GM21529 (cell line): ENCODE data around the gene CACNA2D3.
"Not testable (repeated sequence)": the region's sequence is repeated elsewhere in the genome, so short reads cannot be mapped to it uniquely, and the experiment has no call there.

Experiments
- ATAC-seq: cut with Tn5 transposase; IDR thresholded peaks from one replicate; pipeline ENCODE4 v1.9.1; 2021; ENCODE audit not compliant: unreplicated experiment

The CACNA2D3 gene

DNA sequence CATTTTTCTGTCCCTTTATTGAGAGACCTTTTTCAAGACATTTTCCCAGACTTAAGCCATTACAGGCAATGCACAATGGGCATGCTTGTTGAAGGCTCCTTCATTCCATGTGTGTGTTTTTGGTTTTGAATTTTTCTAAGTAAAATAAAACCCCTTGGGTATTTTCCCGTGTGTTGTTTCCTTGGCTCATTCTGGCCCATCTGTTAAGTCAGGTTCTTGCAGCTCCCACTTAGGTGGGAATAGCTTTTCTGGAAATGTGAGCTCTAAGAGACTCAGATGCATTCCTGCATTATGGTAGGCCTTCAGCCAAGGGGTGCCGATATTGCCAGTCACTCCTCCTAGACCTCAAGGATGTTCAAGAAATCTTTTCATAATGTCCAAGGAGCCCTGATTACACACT is 314.9 kb downstream of the CACNA2D3 start:
- no peak for ATAC-seq

DNA sequence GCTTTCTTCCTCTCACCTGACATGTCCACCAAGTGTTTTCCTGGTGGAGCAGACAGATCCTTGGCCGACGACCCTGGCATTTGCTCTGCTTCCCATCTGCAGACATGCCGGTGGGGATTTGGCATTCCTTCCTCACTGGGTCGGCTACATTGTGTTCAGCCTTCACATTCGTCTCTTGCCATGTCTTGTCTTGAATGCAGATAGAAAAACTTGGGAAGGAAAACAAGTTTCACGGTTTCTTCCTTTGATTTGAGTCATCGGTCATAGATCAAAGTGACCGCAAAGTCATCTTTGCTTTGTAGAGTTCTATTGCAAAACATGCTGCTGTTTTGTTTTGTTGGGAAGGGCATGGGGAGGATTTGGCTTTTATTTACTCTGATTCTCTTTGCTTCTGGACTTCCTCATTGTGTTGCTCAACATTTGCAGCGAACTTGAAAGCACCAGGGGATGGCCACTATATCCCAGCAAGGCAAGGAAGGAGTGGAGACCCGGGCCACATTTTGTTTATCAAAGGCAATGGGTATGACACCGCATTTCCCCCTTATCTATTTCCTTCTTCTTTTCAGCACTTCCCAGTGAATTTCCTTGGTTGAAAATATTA is 321.3 kb downstream of the CACNA2D3 start:
- ATAC-seq, result no peak

DNA sequence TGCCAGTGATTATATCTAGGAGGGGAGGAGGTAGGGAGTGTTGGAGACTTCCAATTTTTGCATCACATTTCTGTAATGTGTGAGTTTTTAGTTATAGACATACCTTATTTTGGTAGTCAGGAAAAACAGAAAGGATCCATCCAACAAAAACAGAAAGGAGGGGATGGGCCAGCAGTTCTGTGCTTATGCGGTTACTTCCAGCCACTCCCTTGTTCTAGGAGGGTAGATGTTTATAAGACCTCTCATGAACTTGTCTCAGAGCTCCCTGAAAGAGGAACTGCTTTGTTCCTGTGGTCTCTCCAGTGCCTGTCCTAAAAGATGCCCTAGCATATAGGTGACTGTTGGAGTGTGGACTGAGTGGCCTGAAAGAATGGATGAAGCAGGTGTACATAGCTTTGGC is 323.3 kb downstream of the CACNA2D3 start:
- no peak for ATAC-seq

DNA sequence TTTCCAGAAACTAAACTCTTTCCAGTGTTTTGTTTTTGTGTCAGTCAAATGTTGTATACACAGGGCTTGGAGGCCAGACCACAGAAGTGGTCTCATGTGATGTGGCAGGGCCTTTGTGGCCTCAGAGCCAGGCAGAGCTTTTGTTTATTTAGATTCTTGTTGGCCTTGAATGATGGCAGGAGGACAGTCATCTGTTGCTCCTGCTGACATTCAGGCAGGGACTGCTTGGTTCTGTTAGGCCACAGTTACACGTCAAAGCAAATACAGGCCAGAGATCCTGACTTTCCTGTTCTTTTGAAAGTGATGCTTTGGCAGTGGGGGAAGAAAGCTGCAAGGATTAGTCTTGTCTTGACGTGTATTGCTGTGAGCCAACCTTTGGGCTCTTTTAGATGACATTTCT is 325.1 kb downstream of the CACNA2D3 start:
- no peak for ATAC-seq

DNA sequence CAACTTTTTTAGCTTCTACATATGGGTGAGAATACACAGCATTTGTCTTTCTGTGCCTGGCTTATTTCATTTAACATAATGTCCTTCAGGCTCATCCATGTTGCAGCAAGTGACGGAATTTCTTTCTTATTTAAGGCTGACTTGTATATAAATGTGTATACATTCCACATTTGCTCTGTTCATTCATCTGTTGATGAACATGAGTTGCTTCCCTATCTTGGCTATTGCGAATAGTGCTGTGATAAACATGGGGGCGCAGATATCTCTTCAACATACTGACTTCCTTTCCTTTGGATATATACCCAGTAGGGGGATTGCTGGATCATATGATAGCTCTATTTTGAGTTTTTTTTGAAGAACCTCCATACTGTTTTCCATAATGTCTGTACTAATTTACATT is 332.5 kb downstream of the CACNA2D3 start:
- no peak for ATAC-seq

- ATAC-seq, result no peak
Measured at GRCh38 chr3:54458357-54458756, 336.0 kb downstream of the CACNA2D3 start.

DNA sequence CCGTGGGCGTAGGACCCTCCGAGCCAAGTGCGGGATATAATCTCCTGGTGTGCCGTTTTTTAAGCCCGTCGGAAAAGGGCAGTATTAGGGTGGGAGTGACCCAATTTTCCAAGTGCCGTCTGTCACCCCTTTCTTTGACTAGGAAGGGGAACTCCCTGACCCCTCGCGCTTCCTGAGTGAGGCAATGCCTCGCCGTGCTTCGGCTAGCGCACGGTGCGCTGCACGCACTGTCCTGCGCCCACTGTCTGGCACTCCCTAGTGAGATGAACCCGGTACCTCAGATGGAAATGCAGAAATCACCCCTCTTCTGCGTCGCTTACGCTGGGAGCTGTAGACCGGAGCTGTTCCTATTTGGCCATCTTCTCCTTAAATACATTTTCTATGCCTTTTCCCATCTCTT is 342.2 kb downstream of the CACNA2D3 start:
- not testable (repeated sequence) for ATAC-seq

DNA sequence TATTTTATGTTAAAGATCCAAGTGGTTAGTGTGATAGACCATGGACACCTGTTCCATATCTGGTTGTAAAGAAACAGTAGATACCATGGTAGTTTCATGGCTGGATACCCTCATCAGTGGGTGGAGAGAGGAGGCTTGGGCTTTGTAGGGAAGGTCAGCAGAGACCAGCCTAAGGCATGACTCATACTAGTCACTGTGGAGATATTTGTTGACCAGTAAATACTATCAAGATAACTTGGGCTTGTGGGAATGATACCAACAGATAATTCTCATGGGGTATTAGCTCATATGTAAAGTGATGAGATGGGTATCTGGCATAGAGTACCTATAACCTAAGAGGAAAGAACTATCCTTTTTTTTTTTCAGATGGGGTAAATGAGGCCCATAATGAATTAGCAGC is 354.5 kb downstream of the CACNA2D3 start:
- no peak for ATAC-seq

DNA sequence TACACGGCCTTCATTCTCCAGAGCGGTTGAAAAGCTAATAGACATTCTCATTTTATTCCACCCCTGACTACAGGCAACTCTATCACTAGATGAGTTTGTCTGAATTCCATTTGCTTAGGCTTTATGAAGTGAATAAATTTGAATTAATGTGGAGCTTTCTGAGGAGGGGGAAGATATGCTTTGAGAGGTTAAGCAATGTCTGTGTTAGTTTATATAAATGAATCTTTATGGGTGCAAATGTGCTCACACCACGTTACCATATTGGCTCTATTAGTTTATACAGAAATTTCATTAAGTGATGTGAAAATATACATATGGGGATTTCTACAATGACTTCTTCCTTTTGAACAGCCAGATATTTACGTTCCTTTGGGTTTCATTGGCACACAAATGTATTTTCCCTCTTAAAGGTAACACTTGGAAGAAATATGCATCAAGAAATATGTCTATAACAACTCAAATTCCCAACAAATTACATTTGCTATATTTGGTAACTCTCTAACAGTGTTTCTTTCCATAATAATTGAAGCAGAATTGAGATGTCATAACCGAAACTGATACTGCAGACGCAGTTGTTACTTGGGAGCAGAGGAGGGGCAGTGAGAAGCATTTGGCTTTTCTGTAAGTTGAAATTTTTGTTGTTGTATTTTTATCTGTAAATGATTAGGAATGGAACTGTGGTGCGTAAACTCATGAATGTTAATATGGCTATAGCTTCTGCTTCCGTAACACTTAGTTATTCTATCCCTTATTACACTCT is 359.4 kb downstream of the CACNA2D3 start:
- ATAC-seq, result no peak

DNA sequence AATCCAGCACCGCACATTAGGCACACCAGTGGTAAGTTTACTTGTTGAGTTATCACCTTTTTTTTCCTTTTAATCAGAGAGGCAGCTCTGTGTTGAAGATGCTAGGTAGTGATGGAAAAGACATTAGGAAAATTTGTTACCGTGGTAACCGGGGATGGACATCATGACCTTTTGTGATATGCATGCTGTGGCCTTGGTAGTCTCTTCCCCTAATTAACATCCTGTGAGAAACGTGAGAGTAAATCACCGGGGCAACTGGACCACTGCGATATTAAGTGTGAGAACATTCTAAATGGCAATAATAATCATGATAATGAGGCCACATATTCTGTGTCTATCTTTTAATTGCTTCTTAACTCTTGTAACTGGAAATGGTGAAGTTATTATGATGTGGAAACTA is 362.0 kb downstream of the CACNA2D3 start:
- ATAC-seq, result no peak

- ATAC-seq, result no peak
Measured at GRCh38 chr3:54486317-54486716, 364.0 kb downstream of the CACNA2D3 start.

GRCh38 chr3:54488297-54488696 is 365.9 kb downstream of the CACNA2D3 start:
- ATAC-seq, result no peak

GRCh38 chr3:54494209-54494608 is 371.9 kb downstream of the CACNA2D3 start:
- no peak for ATAC-seq

DNA sequence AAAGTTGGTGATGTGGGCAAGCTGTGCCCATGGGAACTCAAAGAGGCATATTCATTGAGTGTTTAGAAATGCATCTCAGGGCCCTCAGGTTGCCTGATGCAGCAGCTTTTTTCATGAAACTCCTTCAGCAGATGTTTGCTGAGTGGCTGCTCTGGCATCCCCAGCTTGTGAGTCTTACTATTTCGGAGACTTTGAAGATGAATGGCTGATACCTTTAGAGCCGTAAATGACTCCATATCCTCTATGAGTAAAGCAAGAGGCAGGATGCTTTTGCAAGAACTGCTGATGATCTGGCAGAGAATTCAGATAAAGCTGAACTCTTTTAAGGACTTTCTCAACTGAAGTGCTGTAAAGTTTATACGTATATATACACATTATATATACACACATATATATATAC is 384.3 kb downstream of the CACNA2D3 start:
- ATAC-seq, result no peak

- ATAC-seq, result no peak
Measured at GRCh38 chr3:54507876-54508460, 385.6 kb downstream of the CACNA2D3 start.

DNA sequence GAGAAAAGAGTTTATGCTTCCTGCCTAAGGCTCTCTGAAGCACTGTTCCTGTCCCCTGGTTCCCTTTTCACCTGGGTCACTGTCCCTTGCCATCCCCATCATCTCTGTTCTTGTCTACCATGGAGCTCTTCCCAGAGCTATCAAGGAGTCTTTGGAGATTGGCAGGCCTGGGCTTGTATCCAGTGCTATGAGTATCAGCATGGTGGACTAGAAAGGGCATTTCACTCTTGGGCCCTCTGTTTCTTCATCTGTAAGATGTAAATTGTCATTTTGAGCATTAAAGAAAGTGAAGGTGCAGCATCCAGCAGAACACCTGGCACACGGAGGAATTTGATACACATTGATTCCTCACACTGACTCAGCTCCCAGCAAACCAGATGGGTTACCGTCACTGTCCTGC is 388.2 kb downstream of the CACNA2D3 start:
- no peak for ATAC-seq

- no peak for ATAC-seq
Measured at GRCh38 chr3:54511766-54512365, 389.5 kb downstream of the CACNA2D3 start.

GRCh38 chr3:54514006-54514405 is 391.7 kb downstream of the CACNA2D3 start:
- no peak for ATAC-seq

- ATAC-seq, result no peak
Measured at GRCh38 chr3:54514416-54514815, 392.1 kb downstream of the CACNA2D3 start.

GRCh38 chr3:54515441-54516213 is 393.3 kb downstream of the CACNA2D3 start:
- no peak for ATAC-seq

DNA sequence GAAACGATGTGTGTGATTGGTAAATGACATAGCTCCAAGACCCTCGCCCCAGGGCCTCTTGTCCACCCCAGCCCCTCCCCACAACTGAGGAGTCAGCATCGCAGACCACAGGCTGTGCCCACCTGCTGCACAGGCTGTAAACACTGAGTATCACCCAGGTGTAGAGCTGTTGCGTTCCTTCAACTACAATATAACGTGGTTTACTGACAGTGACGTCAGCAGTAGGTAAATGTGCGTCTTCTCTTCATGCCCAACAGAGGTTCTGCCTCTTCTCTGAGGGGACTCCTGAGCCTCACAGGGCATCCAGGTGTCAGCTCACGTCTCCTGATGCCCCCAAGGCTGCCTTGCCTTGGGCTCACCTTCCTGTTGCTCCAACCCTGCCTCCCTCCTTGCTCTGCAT is 395.1 kb downstream of the CACNA2D3 start:
- ATAC-seq, result no peak
